ENCODE measurements around the gene RABGEF1. TPM values are rescaled to one million over a fixed set of nuclear protein-coding genes. Genes with fewer than 3 reads are reported as not detected.
A peak's percentile ranks its signal among the peaks of the same experiment; 100 is the strongest.
"Not testable (repeated sequence)": the region's sequence is repeated elsewhere in the genome, so short reads cannot be mapped to it uniquely, and the experiment has no call there.

The RABGEF1 gene
- total and polyA plus RNA-seq, 5 donors from 2014 or later: 16.6 to 30.4 (median 19.1) TPM

DNA sequence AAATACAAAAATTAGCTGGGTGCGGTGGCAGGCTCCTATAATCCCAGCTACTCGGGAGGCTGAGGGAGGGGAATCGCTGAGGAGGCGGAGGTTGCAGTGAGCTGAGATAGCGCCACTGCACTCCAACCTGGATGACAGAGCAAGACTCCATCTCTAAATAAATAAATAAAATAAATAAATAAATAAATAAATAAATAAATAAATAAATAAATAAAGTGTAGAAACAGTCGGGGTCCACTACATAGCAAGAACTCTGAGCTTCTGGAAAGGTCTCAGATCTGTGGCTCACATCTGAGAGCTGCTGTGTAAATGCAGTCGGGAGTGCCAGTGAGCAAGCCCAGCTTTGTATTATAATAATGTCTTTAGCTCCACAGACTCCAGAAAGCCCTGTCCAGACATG, 76.1 kb downstream of the RABGEF1 start:
- not testable (repeated sequence) for H3K36me3 Mint-ChIP-seq; H3K4me1 Mint-ChIP-seq; H3K4me3 ChIP-seq (ENCODE audit: low read depth, low read length); DNase-seq; ATAC-seq (ENCODE audit: low read depth in 2 of 2); H3K36me3 ChIP-seq (ENCODE audit: control insufficient read depth, insufficient read depth, low read length); H3K4me3 Mint-ChIP-seq; H3K27ac Mint-ChIP-seq; H3K27ac ChIP-seq (ENCODE audit: insufficient read depth, low read length, poor library complexity, severe bottlenecking); H3K4me1 ChIP-seq (ENCODE audit: control insufficient read depth, insufficient read depth, low read length, poor library complexity, severe bottlenecking); H3K9me3 Mint-ChIP-seq; H3K27me3 Mint-ChIP-seq; H3K27me3 ChIP-seq (ENCODE audit: control insufficient read depth, insufficient read depth, low read length); H3K9me3 ChIP-seq (ENCODE audit: control insufficient read depth in 2 of 2, low read length in 2 of 2)

DNA sequence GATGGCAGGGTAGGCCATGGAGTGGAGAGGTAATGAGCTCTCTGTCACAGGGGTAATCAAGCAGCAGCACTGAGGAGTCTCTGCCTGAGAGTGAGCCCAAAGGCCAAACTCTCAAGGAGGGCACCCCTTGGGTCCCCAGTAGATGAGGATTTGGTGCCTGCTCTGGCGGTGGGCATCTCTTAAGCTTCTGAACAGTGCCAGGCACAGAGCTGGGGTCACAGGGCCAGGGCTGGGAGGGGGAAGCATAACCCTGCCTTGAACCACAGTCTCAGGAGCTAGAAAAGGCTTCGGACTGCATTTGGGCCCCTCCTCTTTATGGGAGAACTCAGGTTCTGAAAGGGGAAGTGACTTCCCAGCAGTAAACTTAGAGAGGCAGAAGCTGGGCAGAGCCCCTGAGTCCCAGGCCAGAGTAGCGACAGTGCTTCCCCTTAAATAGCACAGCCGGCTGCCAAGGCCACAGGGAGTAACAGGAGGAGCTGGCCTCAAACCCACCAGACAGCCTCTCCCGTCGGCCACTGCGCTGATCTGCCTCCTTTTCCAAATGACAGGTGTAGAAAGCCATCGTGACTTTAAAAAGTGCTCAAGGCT, 76.8 kb downstream of the RABGEF1 start:
- not testable (repeated sequence) for ATAC-seq (ENCODE audit: low read depth in 2 of 2); H3K4me3 ChIP-seq (ENCODE audit: low read depth, low read length); H3K4me3 Mint-ChIP-seq; H3K36me3 ChIP-seq (ENCODE audit: control insufficient read depth, insufficient read depth, low read length); H3K4me1 ChIP-seq (ENCODE audit: control insufficient read depth, insufficient read depth, low read length, poor library complexity, severe bottlenecking); H3K4me1 Mint-ChIP-seq; H3K27me3 ChIP-seq (ENCODE audit: control insufficient read depth, insufficient read depth, low read length); H3K9me3 Mint-ChIP-seq; H3K9me3 ChIP-seq (ENCODE audit: control insufficient read depth in 2 of 2, low read length in 2 of 2); DNase-seq; H3K27ac ChIP-seq (ENCODE audit: insufficient read depth, low read length, poor library complexity, severe bottlenecking); H3K27me3 Mint-ChIP-seq; H3K36me3 Mint-ChIP-seq
- H3K27ac Mint-ChIP-seq: peak overlapping the region in 1 of 3 donors; percentile 36

GRCh38 chr7:66817956-66818355, 77.4 kb downstream of the RABGEF1 start:
- not testable (repeated sequence) for H3K36me3 Mint-ChIP-seq; H3K27ac ChIP-seq (ENCODE audit: insufficient read depth, low read length, poor library complexity, severe bottlenecking); H3K27me3 Mint-ChIP-seq; H3K9me3 Mint-ChIP-seq; DNase-seq; H3K4me1 Mint-ChIP-seq; H3K27ac Mint-ChIP-seq; H3K27me3 ChIP-seq (ENCODE audit: control insufficient read depth, insufficient read depth, low read length); H3K9me3 ChIP-seq (ENCODE audit: control insufficient read depth in 2 of 2, low read length in 2 of 2); ATAC-seq (ENCODE audit: low read depth in 2 of 2); H3K4me3 Mint-ChIP-seq; H3K4me3 ChIP-seq (ENCODE audit: low read depth, low read length); H3K36me3 ChIP-seq (ENCODE audit: control insufficient read depth, insufficient read depth, low read length); H3K4me1 ChIP-seq (ENCODE audit: control insufficient read depth, insufficient read depth, low read length, poor library complexity, severe bottlenecking)

DNA sequence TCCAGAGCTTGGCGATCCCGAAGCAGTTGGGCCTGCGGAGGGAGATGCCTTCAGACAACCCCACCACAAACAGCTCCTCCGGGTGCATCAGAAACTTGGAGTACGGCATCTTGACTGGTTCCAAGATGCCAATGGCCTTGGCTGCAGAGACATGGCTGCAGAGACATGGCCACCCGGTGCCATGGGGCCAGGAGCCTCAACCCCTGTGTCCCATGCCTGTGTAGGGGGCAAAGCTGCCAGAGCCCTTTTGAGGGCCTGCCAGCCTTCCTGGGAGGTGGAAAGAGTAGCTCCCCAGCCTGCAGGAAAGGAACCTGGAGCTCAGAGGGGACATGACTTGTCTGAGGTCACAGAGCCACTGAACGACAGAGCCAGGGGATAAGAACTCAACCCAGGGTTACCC, 83.5 kb downstream of the RABGEF1 start:
- Histone ChIP-seq H3K9me3 (ENCODE audit: control insufficient read depth in 2 of 2, low read length in 2 of 2) (peaks cover 0 to 7% of the 10 kb centered on the region in 2 experiments), H3K4me3 (ENCODE audit: low read depth, low read length) (no peak overlapping the region), H3K27me3 (ENCODE audit: control insufficient read depth, insufficient read depth, low read length) (no peaks in the 10 kb centered on the region), H3K27ac (ENCODE audit: insufficient read depth, low read length, poor library complexity, severe bottlenecking) (no peak overlapping the region), H3K4me1 (ENCODE audit: control insufficient read depth, insufficient read depth, low read length, poor library complexity, severe bottlenecking) (no peaks in the 10 kb centered on the region), H3K36me3 (ENCODE audit: control insufficient read depth, insufficient read depth, low read length) (no peaks in the 10 kb centered on the region)
- peaks cover 0 to 4% (median 0%) of the 10 kb centered on the region in 7 donors for H3K9me3 Mint-ChIP-seq
- H3K4me3 Mint-ChIP-seq: no peak overlapping the region
- ATAC-seq (ENCODE audit: low read depth in 2 of 2) (no peak), DNase-seq (no peak)
- no peak overlapping the region for H3K27ac Mint-ChIP-seq
- no peaks in the 10 kb centered on the region for H3K27me3 Mint-ChIP-seq
- no peaks in the 10 kb centered on the region for H3K4me1 Mint-ChIP-seq
- peaks cover 3% of the 10 kb centered on the region for H3K36me3 Mint-ChIP-seq

GRCh38 chr7:66825538-66825937, 85.0 kb downstream of the RABGEF1 start:
- H3K4me3 ChIP-seq (ENCODE audit: low read depth, low read length); H3K27ac Mint-ChIP-seq; H3K27ac ChIP-seq (ENCODE audit: insufficient read depth, low read length, poor library complexity, severe bottlenecking); H3K9me3 ChIP-seq (ENCODE audit: control insufficient read depth in 2 of 2, low read length in 2 of 2); H3K36me3 Mint-ChIP-seq; H3K27me3 ChIP-seq (ENCODE audit: control insufficient read depth, insufficient read depth, low read length); ATAC-seq (ENCODE audit: low read depth in 2 of 2); H3K27me3 Mint-ChIP-seq; H3K4me1 Mint-ChIP-seq; H3K4me3 Mint-ChIP-seq; H3K36me3 ChIP-seq (ENCODE audit: control insufficient read depth, insufficient read depth, low read length); H3K9me3 Mint-ChIP-seq; H3K4me1 ChIP-seq (ENCODE audit: control insufficient read depth, insufficient read depth, low read length, poor library complexity, severe bottlenecking): not testable (repeated sequence)
- peak in 1 of 3 donors; percentile 56 for DNase-seq

- H3K4me1 ChIP-seq (ENCODE audit: control insufficient read depth, insufficient read depth, low read length, poor library complexity, severe bottlenecking): no peaks in the 10 kb centered on the region
- H3K27ac ChIP-seq (ENCODE audit: insufficient read depth, low read length, poor library complexity, severe bottlenecking): no peak overlapping the region
- no peak for ATAC-seq (ENCODE audit: low read depth in 2 of 2)
- H3K27ac Mint-ChIP-seq: no peak overlapping the region
- H3K36me3 ChIP-seq (ENCODE audit: control insufficient read depth, insufficient read depth, low read length): no peaks in the 10 kb centered on the region
- no peak overlapping the region for H3K4me3 ChIP-seq (ENCODE audit: low read depth, low read length)
- H3K4me3 Mint-ChIP-seq: no peak overlapping the region
- peaks cover 3% of the 10 kb centered on the region for H3K36me3 Mint-ChIP-seq
- no peaks in the 10 kb centered on the region for H3K27me3 Mint-ChIP-seq
- H3K9me3 Mint-ChIP-seq: peaks cover 0 to 4% (median 0%) of the 10 kb centered on the region in 7 donors
- H3K4me1 Mint-ChIP-seq: no peaks in the 10 kb centered on the region
- no peaks in the 10 kb centered on the region for H3K27me3 ChIP-seq (ENCODE audit: control insufficient read depth, insufficient read depth, low read length)
- DNase-seq: no peak
- H3K9me3 ChIP-seq (ENCODE audit: control insufficient read depth in 2 of 2, low read length in 2 of 2): peaks cover 0 to 7% of the 10 kb centered on the region in 2 experiments
Measured at GRCh38 chr7:66826649-66827048, 86.1 kb downstream of the RABGEF1 start.

GRCh38 chr7:66830976-66831375, 90.4 kb downstream of the RABGEF1 start:
- H3K4me3 Mint-ChIP-seq; H3K4me1 ChIP-seq (ENCODE audit: control insufficient read depth, insufficient read depth, low read length, poor library complexity, severe bottlenecking): not testable (repeated sequence)

GRCh38 chr7:66832531-66833351, 92.2 kb downstream of the RABGEF1 start:
- Histone ChIP-seq H3K36me3 (ENCODE audit: control insufficient read depth, insufficient read depth, low read length) (no peaks in the 10 kb centered on the region), H3K4me3 (ENCODE audit: low read depth, low read length) (no peak overlapping the region), H3K4me1 (ENCODE audit: control insufficient read depth, insufficient read depth, low read length, poor library complexity, severe bottlenecking) (no peaks in the 10 kb centered on the region), H3K27ac (ENCODE audit: insufficient read depth, low read length, poor library complexity, severe bottlenecking) (no peak overlapping the region), H3K27me3 (ENCODE audit: control insufficient read depth, insufficient read depth, low read length) (no peaks in the 10 kb centered on the region), H3K9me3 (ENCODE audit: control insufficient read depth in 2 of 2, low read length in 2 of 2) (no peaks in the 10 kb centered on the region)
- no peak overlapping the region for H3K27ac Mint-ChIP-seq
- H3K4me1 Mint-ChIP-seq: no peaks in the 10 kb centered on the region
- DNase-seq: no peak
- H3K27me3 Mint-ChIP-seq: no peaks in the 10 kb centered on the region
- no peak overlapping the region for H3K4me3 Mint-ChIP-seq
- H3K9me3 Mint-ChIP-seq: no peaks in the 10 kb centered on the region
- H3K36me3 Mint-ChIP-seq: no peaks in the 10 kb centered on the region
- no peak for ATAC-seq (ENCODE audit: low read depth in 2 of 2)

More at GRCh38 chr7:66830976-66831375, 90.4 kb downstream of the RABGEF1 start:
- not testable (repeated sequence) for H3K36me3 ChIP-seq (ENCODE audit: control insufficient read depth, insufficient read depth, low read length); H3K9me3 Mint-ChIP-seq; H3K9me3 ChIP-seq (ENCODE audit: control insufficient read depth in 2 of 2, low read length in 2 of 2); H3K4me3 ChIP-seq (ENCODE audit: low read depth, low read length); H3K4me1 Mint-ChIP-seq; H3K36me3 Mint-ChIP-seq; DNase-seq; H3K27me3 Mint-ChIP-seq; H3K27ac Mint-ChIP-seq; H3K27ac ChIP-seq (ENCODE audit: insufficient read depth, low read length, poor library complexity, severe bottlenecking); ATAC-seq (ENCODE audit: low read depth in 2 of 2); H3K27me3 ChIP-seq (ENCODE audit: control insufficient read depth, insufficient read depth, low read length)
